ENCODE data around the gene MRPL34. TPM values are rescaled to one million over a fixed set of nuclear protein-coding genes. Genes with fewer than 3 reads are reported as not detected.

The MRPL34 gene
- total RNA-seq, 1 donor from 2014 or later = 25.9 TPM

GRCh38 chr19:17348700-17349099 lies 43.0 kb downstream of the MRPL34 start:
- H3K4me3 Mint-ChIP-seq = no peak overlapping the region
- Histone ChIP-seq H2AFZ (replicated peaks) (peak overlapping the region; percentile 92), H3K36me3 (no peaks in the 10 kb centered on the region), H3K4me1 (peaks cover 5% of the 10 kb centered on the region), H3K9me3 (ENCODE audit: low read depth) (no peaks in the 10 kb centered on the region), H3F3A (ENCODE audit: low read depth) (peaks cover 16% of the 10 kb centered on the region), H4K20me1 (ENCODE audit: low read depth) (no peaks in the 10 kb centered on the region), H3K9ac (no peak overlapping the region), H3K4me2 (peak overlapping the region; percentile 69), H3K79me2 (ENCODE audit: low read depth) (no peaks in the 10 kb centered on the region), H3K4me3 (peak overlapping the region; percentile 12), H3K27ac (no peak overlapping the region), H3K27me3 (no peaks in the 10 kb centered on the region)
- H3K4me1 Mint-ChIP-seq = peaks cover 16% of the 10 kb centered on the region
- DNase-seq (ENCODE audit: low spot score) = peak; percentile 65
- no peaks in the 10 kb centered on the region for H3K9me3 Mint-ChIP-seq
- peak overlapping the region; percentile 92 for H3K27ac Mint-ChIP-seq
- no peaks in the 10 kb centered on the region for H3K36me3 Mint-ChIP-seq
- TF ChIP-seq, protein P1, sequence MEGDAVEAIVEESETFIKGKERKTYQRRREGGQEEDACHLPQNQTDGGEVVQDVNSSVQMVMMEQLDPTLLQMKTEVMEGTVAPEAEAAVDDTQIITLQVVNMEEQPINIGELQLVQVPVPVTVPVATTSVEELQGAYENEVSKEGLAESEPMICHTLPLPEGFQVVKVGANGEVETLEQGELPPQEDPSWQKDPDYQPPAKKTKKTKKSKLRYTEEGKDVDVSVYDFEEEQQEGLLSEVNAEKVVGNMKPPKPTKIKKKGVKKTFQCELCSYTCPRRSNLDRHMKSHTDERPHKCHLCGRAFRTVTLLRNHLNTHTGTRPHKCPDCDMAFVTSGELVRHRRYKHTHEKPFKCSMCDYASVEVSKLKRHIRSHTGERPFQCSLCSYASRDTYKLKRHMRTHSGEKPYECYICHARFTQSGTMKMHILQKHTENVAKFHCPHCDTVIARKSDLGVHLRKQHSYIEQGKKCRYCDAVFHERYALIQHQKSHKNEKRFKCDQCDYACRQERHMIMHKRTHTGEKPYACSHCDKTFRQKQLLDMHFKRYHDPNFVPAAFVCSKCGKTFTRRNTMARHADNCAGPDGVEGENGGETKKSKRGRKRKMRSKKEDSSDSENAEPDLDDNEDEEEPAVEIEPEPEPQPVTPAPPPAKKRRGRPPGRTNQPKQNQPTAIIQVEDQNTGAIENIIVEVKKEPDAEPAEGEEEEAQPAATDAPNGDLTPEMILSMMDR (IDR thresholded peaks at IDR 0.05) = no peak
- TF ChIP-seq EZH2 (IDR thresholded peaks at IDR 0.05) = no peak
- no peak for TF ChIP-seq EZH2phosphoT487 (IDR thresholded peaks at IDR 0.05)
- H3K27me3 Mint-ChIP-seq (ENCODE audit: insufficient read depth, low read depth) = peaks cover 15% of the 10 kb centered on the region

DNA sequence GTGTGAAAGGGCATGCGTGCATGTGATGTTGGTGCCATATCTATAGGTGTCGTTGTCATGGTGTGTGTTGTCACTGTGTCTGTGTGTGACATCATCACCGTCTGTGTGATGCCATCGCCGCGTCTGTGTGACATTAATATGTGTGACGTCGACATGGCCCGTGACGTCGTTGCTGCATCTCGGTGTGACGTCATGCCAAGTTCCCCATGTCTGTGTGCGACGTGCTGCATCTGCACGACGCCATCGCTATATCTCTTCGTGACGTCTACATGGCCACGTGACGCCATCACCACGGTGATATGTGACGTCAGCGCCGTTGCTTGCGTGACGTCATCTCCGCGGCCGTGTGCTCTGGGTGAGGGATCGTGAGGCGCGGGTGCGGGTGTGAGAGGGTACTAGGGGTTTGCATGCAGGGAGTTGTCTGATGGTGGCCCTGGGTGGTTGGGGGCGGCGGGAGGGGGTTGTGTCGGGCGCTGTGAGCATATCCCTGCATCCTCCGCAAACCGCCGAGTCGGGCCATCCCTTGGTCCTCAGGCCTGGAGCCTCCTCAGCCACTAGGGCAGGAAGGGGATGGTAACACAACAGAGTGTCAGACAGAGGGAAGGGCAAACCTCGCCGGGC lies 46.3 kb downstream of the MRPL34 start:
- H3K4me1 Mint-ChIP-seq = peaks cover 11% of the 10 kb centered on the region
- no peaks in the 10 kb centered on the region for H3K9me3 Mint-ChIP-seq
- H3K36me3 ChIP-seq = no peaks in the 10 kb centered on the region
- H3K27ac ChIP-seq = no peak overlapping the region
- no peaks in the 10 kb centered on the region for H3K36me3 Mint-ChIP-seq
- no peaks in the 10 kb centered on the region for H3K27me3 ChIP-seq
- no peak overlapping the region for H3K4me2 ChIP-seq
- H3K4me1 ChIP-seq = peaks cover 5% of the 10 kb centered on the region
- peaks cover 15% of the 10 kb centered on the region for H3K27me3 Mint-ChIP-seq (ENCODE audit: insufficient read depth, low read depth)
- H4K20me1 ChIP-seq (ENCODE audit: low read depth) = no peaks in the 10 kb centered on the region
- H2AFZ ChIP-seq (replicated peaks) = no peak overlapping the region
- no peak overlapping the region for H3K4me3 ChIP-seq
- peaks cover 13% of the 10 kb centered on the region for H3F3A ChIP-seq (ENCODE audit: low read depth)
- H3K79me2 ChIP-seq (ENCODE audit: low read depth) = no peaks in the 10 kb centered on the region
- H3K27ac Mint-ChIP-seq = peak overlapping the region; percentile 93
- TF ChIP-seq EZH2phosphoT487 (IDR thresholded peaks at IDR 0.05) = no peak
- TF ChIP-seq EZH2 (IDR thresholded peaks at IDR 0.05) = no peak
- TF ChIP-seq, protein P1 (IDR thresholded peaks at IDR 0.05) = no peak
- no peak for DNase-seq (ENCODE audit: low spot score)
- H3K4me3 Mint-ChIP-seq = peak overlapping the region; percentile 67
- H3K9ac ChIP-seq = no peak overlapping the region
- H3K9me3 ChIP-seq (ENCODE audit: low read depth) = no peaks in the 10 kb centered on the region

- no peak overlapping the region for H3K4me2 ChIP-seq
- no peaks in the 10 kb centered on the region for H3K27me3 ChIP-seq
These were observed 47.1 kb downstream of the MRPL34 start for GRCh38 chr19:17352608-17353280.

More at GRCh38 chr19:17352608-17353280, 47.1 kb downstream of the MRPL34 start:
- no peak overlapping the region for H3K27ac Mint-ChIP-seq
- no peaks in the 10 kb centered on the region for H3K36me3 ChIP-seq
- H3F3A ChIP-seq (ENCODE audit: low read depth) = peaks cover 13% of the 10 kb centered on the region
- H3K4me1 ChIP-seq = peaks cover 5% of the 10 kb centered on the region
- no peaks in the 10 kb centered on the region for H3K9me3 ChIP-seq (ENCODE audit: low read depth)
- DNase-seq (ENCODE audit: low spot score) = no peak
- peak overlapping the region; percentile 27 for H2AFZ ChIP-seq (replicated peaks)
- peak overlapping the region; percentile 33 for H3K4me3 Mint-ChIP-seq
- H3K79me2 ChIP-seq (ENCODE audit: low read depth) = no peaks in the 10 kb centered on the region
- H4K20me1 ChIP-seq (ENCODE audit: low read depth) = no peaks in the 10 kb centered on the region
- no peak overlapping the region for H3K4me3 ChIP-seq
- peaks cover 11% of the 10 kb centered on the region for H3K4me1 Mint-ChIP-seq
- H3K27ac ChIP-seq = no peak overlapping the region
- H3K36me3 Mint-ChIP-seq = no peaks in the 10 kb centered on the region
- TF ChIP-seq EZH2phosphoT487 (IDR thresholded peaks at IDR 0.05) (no peak), EZH2 (IDR thresholded peaks at IDR 0.05) (no peak)
- TF ChIP-seq, protein P1 (IDR thresholded peaks at IDR 0.05) = no peak
- H3K27me3 Mint-ChIP-seq (ENCODE audit: insufficient read depth, low read depth) = peaks cover 14% of the 10 kb centered on the region
- no peaks in the 10 kb centered on the region for H3K9me3 Mint-ChIP-seq
- H3K9ac ChIP-seq = no peak overlapping the region

Measured in neural progenitor cell (in vitro differentiated cells).